NCI-H82 treated with DMSO at 0.1 percent for 48 hours (cell line): ENCODE measurements around the gene SSUH2.

Experiments used
- DNase-seq: peaks from one replicate; lab custom pipeline; 2025; ENCODE audit not compliant: unreplicated experiment; lab: John Stamatoyannopoulos, UW

The SSUH2 gene

GRCh38 chr3:8643693-8644365, 769 bp downstream of the SSUH2 start:
- no peak for DNase-seq

- DNase-seq = no peak
These were observed 2.6 kb downstream of the SSUH2 start for GRCh38 chr3:8642001-8642400.

GRCh38 chr3:8641472-8641871, 3.1 kb downstream of the SSUH2 start:
- no peak for DNase-seq

- no peak for DNase-seq
These were observed 4.4 kb downstream of the SSUH2 start for GRCh38 chr3:8640223-8640622.

GRCh38 chr3:8639659-8640000, 5.0 kb downstream of the SSUH2 start:
- DNase-seq = no peak

GRCh38 chr3:8638994-8639658, 5.5 kb downstream of the SSUH2 start:
- no peak for DNase-seq

GRCh38 chr3:8637348-8637747, 7.2 kb downstream of the SSUH2 start:
- no peak for DNase-seq

- no peak for DNase-seq
These were observed 9.0 kb downstream of the SSUH2 start for GRCh38 chr3:8635631-8636030.

- DNase-seq = no peak
These were observed 9.5 kb downstream of the SSUH2 start for GRCh38 chr3:8635125-8635524.

- DNase-seq = no peak
These were observed 12.0 kb downstream of the SSUH2 start for GRCh38 chr3:8632402-8633237.

GRCh38 chr3:8631661-8632060, 12.9 kb downstream of the SSUH2 start:
- DNase-seq = no peak

- DNase-seq = no peak
These were observed 15.2 kb downstream of the SSUH2 start for GRCh38 chr3:8629151-8630021.

- DNase-seq = no peak
These were observed 16.6 kb downstream of the SSUH2 start for GRCh38 chr3:8627949-8628348.

GRCh38 chr3:8627201-8627940, 17.2 kb downstream of the SSUH2 start:
- no peak for DNase-seq

GRCh38 chr3:8625991-8626390, 18.6 kb downstream of the SSUH2 start:
- no peak for DNase-seq

- no peak for DNase-seq
These were observed 20.0 kb downstream of the SSUH2 start for GRCh38 chr3:8624612-8625011.

GRCh38 chr3:8623741-8624140, 20.9 kb downstream of the SSUH2 start:
- DNase-seq = no peak

- peak; percentile 37 for DNase-seq
These were observed 21.5 kb downstream of the SSUH2 start for GRCh38 chr3:8622873-8623691.

GRCh38 chr3:8621872-8622271, 22.7 kb downstream of the SSUH2 start:
- DNase-seq = no peak

GRCh38 chr3:8621141-8621540, 23.5 kb downstream of the SSUH2 start:
- no peak for DNase-seq
